ENCODE results near the gene PAPOLB.

DNA sequence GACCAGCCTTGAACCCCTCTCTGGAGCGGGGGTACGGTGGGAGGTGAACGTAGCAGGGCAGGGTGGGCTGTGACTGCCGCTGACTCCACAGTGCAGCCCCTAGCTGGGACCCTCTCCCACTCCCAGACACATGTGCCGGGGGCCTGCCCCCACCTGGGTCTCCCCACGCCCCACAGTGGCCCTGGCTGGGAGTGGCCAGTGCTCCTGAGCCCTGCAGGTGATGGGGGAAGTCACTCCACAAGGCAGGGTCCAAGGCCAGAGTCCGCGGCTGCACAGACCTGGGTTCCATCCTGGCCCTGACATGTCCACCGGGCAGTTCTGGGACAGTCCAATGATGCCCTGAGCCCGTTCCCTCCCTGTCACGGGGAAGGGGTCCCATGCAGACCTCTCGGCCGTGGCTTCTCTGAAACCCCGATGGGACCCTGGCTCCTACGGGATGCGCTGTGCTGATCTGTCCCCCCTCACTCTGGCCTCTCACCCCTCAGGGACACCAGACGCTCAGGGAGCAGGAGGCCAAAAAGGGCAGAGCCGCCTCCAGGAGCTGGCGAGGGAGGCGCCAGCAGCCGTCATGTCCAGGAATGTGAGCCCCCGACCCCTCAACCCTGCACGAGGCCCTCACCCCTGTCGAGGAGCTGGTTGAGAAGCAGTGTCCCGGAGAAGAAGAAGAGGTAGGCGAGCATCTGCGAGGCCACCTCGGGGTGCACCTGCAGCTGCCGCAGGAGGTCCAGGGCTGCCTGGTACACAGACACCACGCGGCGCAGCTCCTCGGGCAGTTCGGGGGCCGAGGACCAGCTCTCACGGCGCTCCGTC lies 46.0 kb downstream of the PAPOLB start:
- no peak for TF ChIP-seq BHLHE40 (IDR thresholded peaks at IDR 0.05; ENCODE audit: borderline replicate concordance)
- TF ChIP-seq TARDBP (IDR thresholded peaks at IDR 0.05), result no peak
- TF ChIP-seq ELF4 (IDR thresholded peaks at IDR 0.05), result no peak
- TF ChIP-seq SUZ12 (IDR thresholded peaks at IDR 0.05), result no peak
- no peak for TF ChIP-seq FOXA1 (IDR thresholded peaks at IDR 0.05)
- TF ChIP-seq FOXM1 (IDR thresholded peaks at IDR 0.05; ENCODE audit: borderline replicate concordance), result no peak
- no peak for TF ChIP-seq HDGF (IDR thresholded peaks at IDR 0.05; ENCODE audit: borderline replicate concordance)
- no peak for TF ChIP-seq L3MBTL2 (conservative IDR thresholded peaks at IDR 0.05)
